Endodermal cell (in vitro differentiated cells): Measurements from ENCODE around the gene RGS3. TPM values are rescaled to one million over a fixed set of nuclear protein-coding genes. Genes with fewer than 3 reads are reported as not detected.
"Not testable (repeated sequence)": the region's sequence is repeated elsewhere in the genome, so short reads cannot be mapped to it uniquely, and the experiment has no call there.

Source experiments
- DNase-seq: peaks from one replicate; pipeline ENCODE4 v3.0.0-alpha.2; 2017
- H3K27ac ChIP-seq: 2 replicates; pipeline ENCODE4 v1.5.1; 2013; ENCODE audit warnings: mild to moderate bottlenecking, low read depth, low read length, moderate library complexity
- H3K27me3 ChIP-seq: 2 replicates; pipeline ENCODE4 v1.6.1; 2013; ENCODE audit warnings: mild to moderate bottlenecking, low read length, moderate library complexity; ENCODE audit not compliant: insufficient read depth, control insufficient read depth, poor library complexity, severe bottlenecking
- H3K36me3 ChIP-seq: 2 replicates; pipeline ENCODE4 v1.7.0; 2013; ENCODE audit warnings: mild to moderate bottlenecking, low read length, moderate library complexity; ENCODE audit not compliant: control insufficient read depth, insufficient read depth
- H3K4me1 ChIP-seq: one replicate; pipeline ENCODE4 v1.7.0; 2013; ENCODE audit warnings: low read length; ENCODE audit not compliant: control insufficient read depth, insufficient read depth
- H3K4me3 ChIP-seq: 2 replicates; pipeline ENCODE4 v1.5.1; 2013; ENCODE audit warnings: mild to moderate bottlenecking, low read length, moderate library complexity
- H3K9ac ChIP-seq: 2 replicates; pipeline ENCODE4 v1.6.1; 2013; ENCODE audit warnings: mild to moderate bottlenecking, low read length, moderate library complexity; ENCODE audit not compliant: poor library complexity, severe bottlenecking; ENCODE audit errors: extremely low read depth
- H3K9me3 ChIP-seq: 2 replicates; pipeline ENCODE4 v1.6.1; 2013; ENCODE audit warnings: mild to moderate bottlenecking, low read length, moderate library complexity; ENCODE audit not compliant: control insufficient read depth
- H3K27ac Mint-ChIP-seq: 2 replicates; pipeline ENCODE4 v1.8.0; 2020; ENCODE audit warnings: mixed read lengths
- H3K27me3 Mint-ChIP-seq: 2 replicates; pipeline ENCODE4 v1.8.0; 2021; ENCODE audit warnings: mild to moderate bottlenecking, mixed read lengths; ENCODE audit not compliant: insufficient read depth
- H3K36me3 Mint-ChIP-seq: 2 replicates; pipeline ENCODE4 v1.8.0; 2020; ENCODE audit warnings: low read depth, mixed read lengths
- H3K4me1 Mint-ChIP-seq: 2 replicates; pipeline ENCODE4 v1.8.0; 2020; ENCODE audit warnings: mixed read lengths
- H3K4me3 Mint-ChIP-seq: 2 replicates; pipeline ENCODE4 v1.8.0; 2020; ENCODE audit warnings: mild to moderate bottlenecking, moderate library complexity, mixed read lengths
- H3K9me3 Mint-ChIP-seq: 2 replicates; pipeline ENCODE4 v1.8.0; 2020; ENCODE audit warnings: mild to moderate bottlenecking, mixed read lengths
- CTCF ChIP-seq: fragments of 200-600 bp; sonication (generic); conservative IDR thresholded peaks from 2 replicates; pipeline ENCODE4 v1.5.0; 2021; ENCODE audit warnings: antibody characterized with exemption, mild to moderate bottlenecking
- WGBS, 2 experiments: methylation state at CpG; one replicate each; pipeline versions ENCODE4 v1.1.5 to v1.1.7; 2013; ENCODE audit warnings: missing lambda C conversion rate in 2 of 2, mixed read lengths in 1 of 2; ENCODE audit not compliant: insufficient coverage in 1 of 2, insufficient read length in 1 of 2; 5-methylcytosine and 5-hydroxymethylcytosine counted together
- total RNA-seq, 2 donors: library from RNA; stranded (reverse); fragmentation: NEBNext Ultra II Directional in 1 of 2; extraction: Animal tissue kit (Norgen Biotek cat#: 25700) in 1 of 2; gene quantifications; 2 replicates in 1 of 2; 3 replicates in 1 of 2; pipeline ENCODE4 v1.2.1, GENCODE V29; 2021

Gene RGS3
- total RNA-seq, 2 donors from 2014 or later, result 20.7 to 40.3 TPM

GRCh38 chr9:113638490-113638889, 175.0 kb downstream of the RGS3 start:
- Mint-ChIP-seq H3K4me3 (no peak overlapping the region), H3K9me3 (peaks cover 1% of the 10 kb centered on the region), H3K36me3 (no peaks in the 10 kb centered on the region), H3K4me1 (peaks cover 33% of the 10 kb centered on the region), H3K27me3 (peaks cover 10% of the 10 kb centered on the region), H3K27ac (no peak overlapping the region)
- peaks cover 33% of the 10 kb centered on the region for H3K27me3 ChIP-seq
- no peak for TF ChIP-seq CTCF
- no peak overlapping the region for H3K27ac ChIP-seq
- DNase-seq, result peak; percentile 3
- H3K4me1 ChIP-seq, result peaks cover 21% of the 10 kb centered on the region
- no peak overlapping the region for H3K9ac ChIP-seq
- 92 to 94% methylated on average over 3 to 6 of the region's 7 CpGs for WGBS, 2 experiments
- no peak overlapping the region for H3K4me3 ChIP-seq
- H3K36me3 ChIP-seq, result no peaks in the 10 kb centered on the region
- peaks cover 5% of the 10 kb centered on the region for H3K9me3 ChIP-seq

- Histone ChIP-seq H3K4me1 (peaks cover 21% of the 10 kb centered on the region), H3K9me3 (peaks cover 5% of the 10 kb centered on the region), H3K36me3 (no peaks in the 10 kb centered on the region), H3K4me3 (no peak overlapping the region), H3K9ac (no peak overlapping the region), H3K27me3 (peaks cover 37% of the 10 kb centered on the region), H3K27ac (no peak overlapping the region)
- Mint-ChIP-seq H3K36me3 (no peaks in the 10 kb centered on the region), H3K4me1 (peaks cover 30% of the 10 kb centered on the region), H3K4me3 (no peak overlapping the region), H3K27me3 (peaks cover 10% of the 10 kb centered on the region), H3K27ac (no peak overlapping the region), H3K9me3 (peaks cover 1% of the 10 kb centered on the region)
- TF ChIP-seq CTCF, result no peak
- DNase-seq, result peak; percentile 11
- WGBS, 2 experiments, result 88 to 93% methylated on average over 3 to 4 of the region's 4 CpGs
These were observed 175.4 kb downstream of the RGS3 start for GRCh38 chr9:113638897-113639296.

GRCh38 chr9:113639411-113639970, 176.0 kb downstream of the RGS3 start:
- H3K9me3 Mint-ChIP-seq, H3K9me3 ChIP-seq, H3K36me3 ChIP-seq, H3K9ac ChIP-seq, H3K4me3 ChIP-seq, H3K27ac ChIP-seq, H3K27ac Mint-ChIP-seq, H3K36me3 Mint-ChIP-seq, H3K4me3 Mint-ChIP-seq: not testable (repeated sequence)
- Histone ChIP-seq H3K27me3 (peaks cover 43% of the 10 kb centered on the region), H3K4me1 (peaks cover 16% of the 10 kb centered on the region)
- Mint-ChIP-seq H3K4me1 (peaks cover 24% of the 10 kb centered on the region), H3K27me3 (peaks cover 10% of the 10 kb centered on the region)
- peak; percentile 24 for DNase-seq
- 93 to 98% methylated on average over 9 to 15 of the region's 15 CpGs for WGBS, 2 experiments

- no peaks in the 10 kb centered on the region for H3K36me3 ChIP-seq
- Mint-ChIP-seq H3K4me3 (no peak overlapping the region), H3K4me1 (peaks cover 22% of the 10 kb centered on the region), H3K27ac (no peak overlapping the region), H3K27me3 (peaks cover 10% of the 10 kb centered on the region), H3K9me3 (peaks cover 1% of the 10 kb centered on the region), H3K36me3 (no peaks in the 10 kb centered on the region)
- no peak overlapping the region for H3K9ac ChIP-seq
- WGBS, 2 experiments, result 85 to 91% methylated on average over 6 of the region's 6 CpGs
- H3K27me3 ChIP-seq, result peaks cover 53% of the 10 kb centered on the region
- peaks cover 5% of the 10 kb centered on the region for H3K9me3 ChIP-seq
- H3K27ac ChIP-seq, result no peak overlapping the region
- peak; percentile 31 for DNase-seq
- TF ChIP-seq CTCF, result no peak
- H3K4me1 ChIP-seq, result peaks cover 12% of the 10 kb centered on the region
- H3K4me3 ChIP-seq, result no peak overlapping the region
These were observed 176.9 kb downstream of the RGS3 start for GRCh38 chr9:113640418-113640817.
